ENCODE measurements around the gene DAPK1. TPM values are rescaled to one million over a fixed set of nuclear protein-coding genes. Genes with fewer than 3 reads are reported as not detected.
A peak's percentile ranks its signal among the peaks of the same experiment; 100 is the strongest.

Gene DAPK1
- total RNA-seq, 4 donors from 2014 or later, result 5.4 to 13.4 (median 9.8) TPM

DNA sequence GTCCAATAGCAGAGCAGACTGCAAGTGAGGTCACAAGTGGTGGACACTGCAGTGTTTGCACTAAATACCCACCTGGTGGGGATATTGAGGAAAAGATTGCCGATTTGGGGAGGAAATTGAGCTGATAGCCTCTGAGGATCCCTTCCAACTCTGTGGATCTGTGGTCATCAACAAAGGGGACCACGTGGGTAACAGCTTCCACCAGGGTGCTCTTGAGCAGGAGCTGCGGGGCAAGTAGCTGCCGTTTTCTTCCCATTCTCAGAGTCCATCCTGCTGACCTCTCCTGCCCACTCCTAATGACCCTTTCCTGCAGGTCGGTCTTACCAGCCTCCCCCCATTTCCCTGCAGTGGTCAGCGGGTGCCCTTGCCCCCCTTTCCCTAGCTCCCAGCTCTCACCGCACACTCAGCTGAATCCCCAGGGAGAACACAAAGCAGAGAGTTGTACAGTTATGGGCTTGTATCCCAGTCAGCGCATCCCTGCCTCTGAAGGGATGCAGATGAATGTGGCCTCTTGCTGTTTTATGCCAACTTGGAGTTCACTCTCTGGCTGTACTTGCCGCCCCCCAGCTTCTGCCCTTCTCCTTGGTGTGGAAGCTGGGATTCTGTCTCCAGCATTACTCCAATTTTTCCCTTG is 18.0 kb downstream of the DAPK1 start:
- H3K4me1 ChIP-seq, result peaks cover 40% of the 10 kb centered on the region
- WGBS, result 81% methylated on average over 9 of the region's 9 CpGs
- peak overlapping the region; percentile 33 for H3K27ac ChIP-seq

DNA sequence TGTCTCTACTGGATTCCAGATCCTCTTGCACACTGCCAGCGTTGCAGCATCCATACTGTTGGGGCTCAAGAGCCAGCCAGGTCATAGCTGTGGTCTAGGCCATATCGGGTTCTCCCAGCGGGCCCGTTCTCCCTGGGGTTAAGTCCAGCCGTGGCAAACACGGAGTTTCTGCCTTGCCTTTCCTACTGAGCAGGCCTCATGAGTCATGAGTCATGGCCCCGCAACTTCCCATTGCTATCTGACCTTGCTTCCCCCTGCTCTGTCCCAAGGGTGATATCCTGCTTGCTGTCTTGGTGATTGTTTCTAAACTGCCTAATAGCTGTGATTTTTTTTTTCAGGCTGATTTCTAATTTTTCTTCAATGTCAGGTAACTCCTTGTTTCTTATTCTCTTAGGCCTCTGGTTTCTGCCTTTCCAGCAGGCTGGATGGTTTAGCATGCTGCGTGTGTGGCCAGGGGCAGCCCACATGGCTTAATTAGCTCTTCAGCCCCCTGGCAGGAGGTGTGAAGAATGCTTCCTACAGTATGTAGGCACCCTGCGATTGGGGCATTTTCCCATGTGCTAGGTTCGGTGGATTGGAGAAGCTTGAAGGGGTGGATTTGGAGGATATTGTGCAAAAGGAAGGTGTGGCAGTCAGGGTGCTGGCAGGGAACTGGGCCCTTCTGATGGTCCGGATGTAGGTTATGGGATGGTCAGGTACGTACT is 18.7 kb downstream of the DAPK1 start:
- TF ChIP-seq POLR2AphosphoS5 (IDR thresholded peaks at IDR 0.05) (no peak), EP300 (IDR thresholded peaks at IDR 0.05) (no peak), POLR2A (IDR thresholded peaks at IDR 0.05) (no peak)
- TF ChIP-seq, protein P1, sequence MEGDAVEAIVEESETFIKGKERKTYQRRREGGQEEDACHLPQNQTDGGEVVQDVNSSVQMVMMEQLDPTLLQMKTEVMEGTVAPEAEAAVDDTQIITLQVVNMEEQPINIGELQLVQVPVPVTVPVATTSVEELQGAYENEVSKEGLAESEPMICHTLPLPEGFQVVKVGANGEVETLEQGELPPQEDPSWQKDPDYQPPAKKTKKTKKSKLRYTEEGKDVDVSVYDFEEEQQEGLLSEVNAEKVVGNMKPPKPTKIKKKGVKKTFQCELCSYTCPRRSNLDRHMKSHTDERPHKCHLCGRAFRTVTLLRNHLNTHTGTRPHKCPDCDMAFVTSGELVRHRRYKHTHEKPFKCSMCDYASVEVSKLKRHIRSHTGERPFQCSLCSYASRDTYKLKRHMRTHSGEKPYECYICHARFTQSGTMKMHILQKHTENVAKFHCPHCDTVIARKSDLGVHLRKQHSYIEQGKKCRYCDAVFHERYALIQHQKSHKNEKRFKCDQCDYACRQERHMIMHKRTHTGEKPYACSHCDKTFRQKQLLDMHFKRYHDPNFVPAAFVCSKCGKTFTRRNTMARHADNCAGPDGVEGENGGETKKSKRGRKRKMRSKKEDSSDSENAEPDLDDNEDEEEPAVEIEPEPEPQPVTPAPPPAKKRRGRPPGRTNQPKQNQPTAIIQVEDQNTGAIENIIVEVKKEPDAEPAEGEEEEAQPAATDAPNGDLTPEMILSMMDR (IDR thresholded peaks at IDR 0.05), result no peak
- 70% methylated on average over 12 of the region's 12 CpGs for WGBS
- Histone ChIP-seq H3K27me3 (no peaks in the 10 kb centered on the region), H3K4me3 (no peak overlapping the region), H3K4me1 (peaks cover 40% of the 10 kb centered on the region), H3K36me3 (no peaks in the 10 kb centered on the region), H3K27ac (peak overlapping the region; percentile 33), H3K9me3 (no peaks in the 10 kb centered on the region)
- peak in 1 of 2 donors; percentile 74 for DNase-seq (ENCODE audit: low spot score in 2 of 2)

More for the DNA sequence above, 18.0 kb downstream of the DAPK1 start:
- Histone ChIP-seq H3K36me3 (no peaks in the 10 kb centered on the region), H3K4me3 (no peak overlapping the region), H3K9me3 (no peaks in the 10 kb centered on the region), H3K27me3 (no peaks in the 10 kb centered on the region)
- TF ChIP-seq POLR2A (IDR thresholded peaks at IDR 0.05), result no peak
- TF ChIP-seq, protein P1 (IDR thresholded peaks at IDR 0.05), result no peak
- no peak for TF ChIP-seq EP300 (IDR thresholded peaks at IDR 0.05)
- no peak for TF ChIP-seq POLR2AphosphoS5 (IDR thresholded peaks at IDR 0.05)
- no peak for DNase-seq (ENCODE audit: low spot score in 2 of 2)

DNA sequence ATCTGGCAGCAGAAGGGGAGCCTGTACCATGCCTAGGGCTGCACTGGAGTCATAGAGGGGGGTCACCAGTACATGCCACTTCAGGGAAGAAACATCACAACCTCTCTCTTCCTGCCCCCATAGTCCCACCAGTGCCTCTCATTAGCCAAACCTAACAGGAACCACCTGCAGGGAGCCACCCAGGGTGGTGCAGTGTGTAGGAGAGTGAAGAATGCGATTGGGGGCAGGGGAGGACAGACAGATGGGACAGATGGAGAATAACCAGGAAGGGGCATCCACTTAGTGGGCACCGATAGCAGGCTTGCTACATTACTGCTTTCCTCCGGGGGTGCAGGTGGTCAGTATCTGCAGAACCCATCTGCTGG is 19.2 kb downstream of the DAPK1 start:
- Histone ChIP-seq H3K27me3 (no peaks in the 10 kb centered on the region), H3K4me3 (no peak overlapping the region), H3K36me3 (no peaks in the 10 kb centered on the region), H3K27ac (peak overlapping the region; percentile 10), H3K9me3 (no peaks in the 10 kb centered on the region), H3K4me1 (peaks cover 40% of the 10 kb centered on the region)
- TF ChIP-seq POLR2AphosphoS5 (IDR thresholded peaks at IDR 0.05) (no peak), EP300 (IDR thresholded peaks at IDR 0.05) (no peak)
- WGBS, result 94% methylated on average over 3 of the region's 3 CpGs
- no peak for DNase-seq (ENCODE audit: low spot score in 2 of 2)

DNA sequence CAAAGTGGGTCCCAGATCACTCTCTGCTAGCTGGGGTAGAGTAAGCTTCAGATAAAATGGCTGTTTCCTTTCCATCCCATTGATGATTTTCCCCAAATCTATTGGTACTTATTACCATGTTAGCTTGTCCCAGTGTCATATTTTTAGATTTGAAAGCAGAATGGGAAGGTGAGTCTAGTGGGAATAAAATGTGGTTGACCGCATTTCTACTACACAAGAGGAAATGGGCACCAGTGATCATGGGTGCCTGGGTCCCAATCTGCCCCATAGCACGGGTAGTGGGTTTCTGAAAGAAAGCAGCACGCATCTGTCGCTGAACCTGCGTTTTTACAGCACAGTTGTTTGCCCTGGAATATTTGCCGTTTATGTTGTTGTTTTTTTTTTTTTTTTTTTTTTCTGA is 20.1 kb downstream of the DAPK1 start:
- Histone ChIP-seq H3K4me3 (no peak overlapping the region), H3K27me3 (no peaks in the 10 kb centered on the region), H3K4me1 (peaks cover 40% of the 10 kb centered on the region), H3K27ac (no peak overlapping the region), H3K36me3 (no peaks in the 10 kb centered on the region), H3K9me3 (no peaks in the 10 kb centered on the region)
- WGBS, result 77% methylated on average over 6 of the region's 6 CpGs
- TF ChIP-seq POLR2AphosphoS5 (IDR thresholded peaks at IDR 0.05), result no peak
- no peak for TF ChIP-seq POLR2A (IDR thresholded peaks at IDR 0.05)
- TF ChIP-seq, protein P1 (IDR thresholded peaks at IDR 0.05), result no peak
- no peak for DNase-seq (ENCODE audit: low spot score in 2 of 2)

DNA sequence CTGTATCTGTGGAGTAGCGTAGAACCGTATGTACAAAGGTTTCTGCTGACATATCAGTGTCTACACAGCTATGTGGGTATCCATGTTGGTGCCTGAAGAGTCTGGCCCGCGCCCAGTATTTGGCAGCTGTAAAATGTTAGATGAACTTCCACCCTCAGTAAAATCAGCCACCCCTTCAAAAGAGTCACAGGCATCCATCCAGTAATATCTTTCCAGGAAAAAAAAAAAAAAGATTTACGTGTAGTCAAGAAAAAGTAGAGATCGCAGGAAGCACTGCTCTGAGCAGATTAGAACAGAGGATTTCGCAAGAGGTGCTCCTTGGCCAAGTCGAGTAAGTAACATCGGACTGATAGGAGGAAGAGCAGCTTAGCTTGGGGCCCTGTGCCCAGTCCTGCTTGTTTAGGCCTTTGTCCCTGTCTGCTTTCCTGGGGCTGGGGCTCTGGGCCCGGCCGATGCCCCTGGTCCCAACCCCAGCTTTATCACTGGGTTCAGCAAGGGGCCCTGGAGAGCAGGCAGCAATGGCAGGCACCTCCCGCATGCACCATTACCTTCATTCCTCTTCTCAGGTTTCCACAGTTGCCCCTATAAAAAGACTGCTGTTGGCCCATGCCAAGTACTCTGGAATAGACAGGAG is 21.2 kb downstream of the DAPK1 start:
- Histone ChIP-seq H3K27ac (no peak overlapping the region), H3K9me3 (no peaks in the 10 kb centered on the region)

More for the DNA sequence above, 21.2 kb downstream of the DAPK1 start:
- H3K27me3 ChIP-seq, result no peaks in the 10 kb centered on the region
- no peaks in the 10 kb centered on the region for H3K36me3 ChIP-seq
- DNase-seq (ENCODE audit: low spot score in 2 of 2), result peak in 1 of 2 donors; percentile 78
- no peak for TF ChIP-seq POLR2A (IDR thresholded peaks at IDR 0.05)
- TF ChIP-seq POLR2AphosphoS5 (IDR thresholded peaks at IDR 0.05), result no peak
- TF ChIP-seq, protein P1 (IDR thresholded peaks at IDR 0.05), result no peak
- TF ChIP-seq EP300 (IDR thresholded peaks at IDR 0.05), result no peak
- 36% methylated on average over 12 of the region's 12 CpGs for WGBS
- H3K4me3 ChIP-seq, result no peak overlapping the region
- peaks cover 40% of the 10 kb centered on the region for H3K4me1 ChIP-seq

Measured in suprapubic skin (tissue), 4 donors.